Fibroblast of the aortic adventitia (primary cell): ENCODE data around the gene CAMTA2. TPM values are rescaled to one million over a fixed set of nuclear protein-coding genes. Genes with fewer than 3 reads are reported as not detected.
A peak's percentile ranks its signal among the peaks of the same experiment; 100 is the strongest.

Experiments
- DNase-seq: peaks from one replicate; pipeline ENCODE4 v3.0.0-alpha.2; 2010; ENCODE audit warnings: low read depth
- H3K4me3 ChIP-seq: 2 replicates; pipeline ENCODE4 v1.5.1; 2011; ENCODE audit warnings: low read depth, mild to moderate bottlenecking, control low read depth, low read length, moderate library complexity
- total RNA-seq: library from RNA; depleted of rRNA; stranded (reverse); fragments of >200 nt; gene quantifications from 2 replicates; pipeline ENCODE4 v1.2.3, GENCODE V29; 2012; ENCODE audit warnings: low replicate concordance
- TF ChIP-seq, protein P1 (sequence below): IDR thresholded peaks from 2 replicates; pipeline ENCODE4 v1.5.1; 2011; ENCODE audit warnings: mild to moderate bottlenecking, low read length, control low read depth, inconsistent platforms; ENCODE audit not compliant: insufficient read depth

Gene CAMTA2
- total RNA-seq, 1 donor: 21.1 TPM

DNA sequence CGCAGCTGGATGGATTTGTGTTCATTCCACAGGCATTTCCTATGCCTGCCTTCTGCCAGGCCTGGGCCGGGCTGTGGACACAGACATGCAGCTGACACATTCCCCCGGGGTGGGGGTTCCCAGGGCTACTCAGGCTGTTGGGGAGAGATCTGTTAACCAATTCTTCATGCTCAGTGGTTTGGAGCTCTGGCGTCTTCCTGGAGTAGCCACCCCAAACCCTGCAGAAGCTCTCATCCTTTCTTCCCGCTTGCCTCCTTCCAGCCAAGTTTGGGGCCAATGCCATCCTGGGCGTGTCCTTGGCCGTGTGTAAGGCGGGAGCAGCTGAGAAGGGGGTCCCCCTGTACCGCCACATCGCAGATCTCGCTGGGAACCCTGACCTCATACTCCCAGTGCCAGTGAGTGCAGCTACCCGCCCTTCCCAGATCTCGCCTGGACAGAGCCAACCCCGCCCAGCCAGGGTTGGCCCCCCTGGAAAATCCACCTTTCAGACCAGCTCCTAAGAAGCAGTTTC is 34.0 kb downstream of the CAMTA2 start:
- TF ChIP-seq, protein P1, sequence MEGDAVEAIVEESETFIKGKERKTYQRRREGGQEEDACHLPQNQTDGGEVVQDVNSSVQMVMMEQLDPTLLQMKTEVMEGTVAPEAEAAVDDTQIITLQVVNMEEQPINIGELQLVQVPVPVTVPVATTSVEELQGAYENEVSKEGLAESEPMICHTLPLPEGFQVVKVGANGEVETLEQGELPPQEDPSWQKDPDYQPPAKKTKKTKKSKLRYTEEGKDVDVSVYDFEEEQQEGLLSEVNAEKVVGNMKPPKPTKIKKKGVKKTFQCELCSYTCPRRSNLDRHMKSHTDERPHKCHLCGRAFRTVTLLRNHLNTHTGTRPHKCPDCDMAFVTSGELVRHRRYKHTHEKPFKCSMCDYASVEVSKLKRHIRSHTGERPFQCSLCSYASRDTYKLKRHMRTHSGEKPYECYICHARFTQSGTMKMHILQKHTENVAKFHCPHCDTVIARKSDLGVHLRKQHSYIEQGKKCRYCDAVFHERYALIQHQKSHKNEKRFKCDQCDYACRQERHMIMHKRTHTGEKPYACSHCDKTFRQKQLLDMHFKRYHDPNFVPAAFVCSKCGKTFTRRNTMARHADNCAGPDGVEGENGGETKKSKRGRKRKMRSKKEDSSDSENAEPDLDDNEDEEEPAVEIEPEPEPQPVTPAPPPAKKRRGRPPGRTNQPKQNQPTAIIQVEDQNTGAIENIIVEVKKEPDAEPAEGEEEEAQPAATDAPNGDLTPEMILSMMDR: no peak
- H3K4me3 ChIP-seq: no peak overlapping the region
- peak; percentile 62 for DNase-seq

DNA sequence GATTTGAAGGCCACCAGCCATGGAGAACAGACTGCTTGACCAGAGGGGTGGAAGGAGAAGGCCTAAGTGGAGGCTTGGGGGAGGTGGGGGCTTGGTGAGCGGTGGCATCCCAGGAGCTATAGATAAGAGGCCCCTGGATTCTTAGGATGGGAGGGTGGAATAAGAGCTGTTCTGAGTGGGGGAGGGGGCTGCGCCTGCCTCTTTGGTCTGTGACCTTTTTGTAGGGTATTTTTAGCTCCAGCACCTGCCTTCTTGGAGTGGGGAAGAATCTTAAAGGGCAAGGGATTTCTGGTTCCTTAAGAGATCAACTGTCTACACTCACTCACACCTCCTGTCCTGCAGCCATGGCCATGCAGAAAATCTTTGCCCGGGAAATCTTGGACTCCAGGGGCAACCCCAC is 36.0 kb downstream of the CAMTA2 start:
- TF ChIP-seq, protein P1: no peak
- no peak for DNase-seq

DNA sequence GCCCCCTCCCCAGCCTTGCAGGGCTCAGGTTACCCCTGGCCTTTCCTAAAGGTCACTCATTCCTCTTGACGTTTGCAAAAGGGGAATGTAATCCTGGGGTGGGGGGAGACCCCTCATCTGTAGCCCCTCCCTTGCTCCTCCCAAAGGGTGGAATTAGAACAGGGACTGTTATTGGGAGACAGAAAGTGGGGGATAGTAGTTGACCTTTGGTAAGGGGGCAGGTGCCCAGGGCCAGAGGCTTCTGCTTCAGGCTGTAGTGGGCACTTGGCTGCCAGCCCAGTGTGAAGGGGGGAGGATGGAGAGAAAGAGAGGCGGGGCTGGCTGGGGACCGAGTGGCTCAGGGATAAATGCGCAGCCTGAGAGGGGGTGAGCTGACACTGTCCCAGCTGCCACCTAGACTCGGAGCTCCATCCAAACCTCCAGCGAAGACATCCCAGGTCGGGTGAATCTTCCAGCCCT is 36.7 kb downstream of the CAMTA2 start, which contains the start of gene ENO3:
Gene ENO3, plus strand, starts transcription at position 374 of the 459 bp plus-strand sequence. CDS start 711 bp downstream, outside the sequence.
- TF ChIP-seq, protein P1: no peak

More for the DNA sequence above, 36.0 kb downstream of the CAMTA2 start:
- no peak overlapping the region for H3K4me3 ChIP-seq

DNA sequence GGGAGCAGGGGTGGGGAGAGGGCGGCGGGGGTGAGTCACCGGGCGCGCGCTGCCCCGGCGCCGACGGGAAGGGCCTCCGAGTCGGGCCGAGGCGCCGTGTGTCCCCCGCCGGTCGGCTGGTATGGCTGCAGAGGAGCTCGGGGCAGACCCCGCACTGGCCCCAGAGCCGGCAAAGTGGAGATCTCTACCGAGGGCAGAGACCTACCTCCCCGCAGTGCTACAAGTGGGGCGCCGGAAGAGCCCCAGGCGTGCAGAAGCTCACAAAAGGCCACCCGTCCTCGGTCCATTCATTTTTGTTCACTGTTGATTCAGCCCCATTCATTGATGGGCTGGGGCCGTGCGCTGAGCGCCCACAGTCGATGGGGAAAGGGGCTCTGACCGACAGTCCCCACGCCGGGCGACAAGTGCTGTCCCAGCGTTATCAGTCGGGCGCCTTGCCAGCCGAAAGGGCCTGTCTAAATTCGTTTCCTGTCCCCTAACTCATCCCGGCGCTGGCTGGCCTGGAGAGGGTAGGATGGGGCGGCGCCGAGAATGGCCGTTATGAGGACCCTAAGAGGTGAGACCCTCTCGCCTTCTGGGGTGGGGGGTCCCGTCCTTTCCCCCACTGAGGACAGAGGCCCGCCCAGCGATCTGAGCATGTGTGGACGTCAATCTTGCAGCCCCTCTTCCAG is 37.3 kb downstream of the CAMTA2 start:
- TF ChIP-seq, protein P1: no peak
- H3K4me3 ChIP-seq: peak overlapping the region; percentile 45
- no peak for DNase-seq

More for the DNA sequence above, 36.7 kb downstream of the CAMTA2 start, which contains the start of gene ENO3:
- no peak for DNase-seq
- peak within 1 kb of the TSS; percentile 45 for H3K4me3 ChIP-seq

DNA sequence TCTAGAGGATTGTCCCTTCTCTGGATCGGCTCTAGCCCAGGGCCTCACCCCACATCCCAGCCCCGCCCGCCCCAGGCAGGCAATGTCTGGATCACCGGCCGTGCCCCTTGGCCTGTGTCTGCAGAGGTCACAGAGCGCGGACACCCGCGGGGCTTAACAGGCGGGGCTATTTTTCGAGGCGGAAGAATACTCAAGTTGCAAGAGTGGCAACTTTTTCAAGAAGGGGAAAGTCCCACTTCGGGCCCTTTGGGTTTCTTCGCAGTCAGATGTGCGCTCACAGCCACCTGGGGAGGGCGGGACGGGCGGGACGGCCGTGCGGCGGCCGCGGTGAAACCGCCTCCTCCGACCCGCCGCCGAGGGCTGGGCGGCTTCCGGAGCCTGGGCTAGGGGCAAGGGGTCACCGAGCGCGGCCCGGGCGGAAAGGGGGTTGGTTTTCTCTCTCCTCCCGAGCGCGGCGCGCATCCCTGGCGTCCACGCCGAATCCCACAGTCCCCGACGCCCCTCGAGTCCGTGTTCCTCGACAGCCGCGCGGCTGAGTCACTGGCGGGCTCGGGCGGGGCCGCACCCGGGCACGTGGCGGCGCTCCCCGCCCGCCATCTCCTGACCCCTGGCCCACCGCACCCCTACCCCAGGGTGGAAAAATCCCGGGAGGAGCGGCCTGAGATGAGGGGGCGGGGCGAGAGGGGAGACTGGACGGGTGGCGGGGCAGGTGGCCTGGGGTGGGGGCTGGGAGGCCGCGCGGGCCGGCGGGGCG is 38.0 kb downstream of the CAMTA2 start:
- DNase-seq: peak; percentile 69
- H3K4me3 ChIP-seq: peak overlapping the region; percentile 71
- TF ChIP-seq, protein P1: no peak

DNA sequence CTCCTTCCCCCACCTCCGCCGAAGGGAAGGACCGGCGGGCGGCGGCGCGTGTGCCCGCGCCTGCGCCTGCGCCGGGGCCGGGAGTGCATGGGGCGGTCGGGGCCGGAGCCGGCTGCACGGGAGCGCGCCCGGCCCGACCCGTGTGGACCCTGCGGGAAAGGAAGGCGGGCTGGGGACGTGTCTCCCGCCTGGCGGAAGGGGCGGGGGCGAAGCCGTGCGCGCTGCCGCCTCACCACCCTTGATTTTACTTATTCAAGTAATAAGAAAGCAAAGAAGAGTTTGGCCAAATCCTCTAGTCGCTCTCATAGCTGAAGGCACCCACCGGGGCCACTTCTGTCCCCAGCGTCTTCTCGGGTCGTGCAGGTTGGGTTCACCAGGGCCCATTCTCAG is 38.5 kb downstream of the CAMTA2 start:
- H3K4me3 ChIP-seq: peak overlapping the region; percentile 71
- TF ChIP-seq, protein P1: no peak
- peak; percentile 84 for DNase-seq
